ENCODE measurements around the gene SH2D4B. TPM values are rescaled to one million over a fixed set of nuclear protein-coding genes. Genes with fewer than 3 reads are reported as not detected.

Gene SH2D4B
- total RNA-seq, 1 donor from 2014 or later = not detected

- DNase-seq (ENCODE audit: low spot score) = no peak
Measured at GRCh38 chr10:80686734-80687475, 149.2 kb downstream of the SH2D4B start.

- no peak for DNase-seq (ENCODE audit: low spot score)
Measured at GRCh38 chr10:80687476-80687789, 149.7 kb downstream of the SH2D4B start.

- DNase-seq (ENCODE audit: low spot score) = no peak
Measured at GRCh38 chr10:80690434-80690833, 152.7 kb downstream of the SH2D4B start.

GRCh38 chr10:80691441-80691840 is 153.7 kb downstream of the SH2D4B start:
- no peak for DNase-seq (ENCODE audit: low spot score)

GRCh38 chr10:80693565-80693964 is 155.9 kb downstream of the SH2D4B start:
- no peak for DNase-seq (ENCODE audit: low spot score)

- no peak for DNase-seq (ENCODE audit: low spot score)
Measured at GRCh38 chr10:80694930-80695329, 157.2 kb downstream of the SH2D4B start.

Other genes starting within 250 kb of the SH2D4B start
- gene MAT1A, start 248.2 kb upstream of the SH2D4B start, total RNA-seq = 0.98 TPM
- gene DYDC1, start 181.1 kb upstream of the SH2D4B start, total RNA-seq = not detected
- 0.35 TPM for gene DYDC2, start 181.1 kb upstream of the SH2D4B start, total RNA-seq
- 63.6 TPM for gene PRXL2A, start 129.4 kb upstream of the SH2D4B start, total RNA-seq
- 124 TPM for gene TSPAN14, start 83.6 kb upstream of the SH2D4B start, total RNA-seq

All from mucosa of gallbladder (tissue), 1 donor.